Esophagus squamous epithelium (tissue), 4 donors: ENCODE results near the gene ZNF24.

ENCODE experiments used
- POLR2A ChIP-seq, 4 donors: fragments of 450-650 bp; IDR thresholded peaks; one replicate each; pipeline ENCODE4 v1.6.1; 2017; ENCODE audit warnings: antibody characterized with exemption in 4 of 4, mild to moderate bottlenecking in 4 of 4, moderate library complexity in 3 of 4
- TF ChIP-seq, protein P1 (sequence below), 6 experiments: fragments of 450-650 bp in 4 of 6; fragments of 200-600 bp in 2 of 6; sonication (generic) in 2 of 6; IDR thresholded peaks; one replicate each; pipeline ENCODE4 v1.5.1; 2016 to 2019; ENCODE audit warnings: antibody characterized with exemption in 6 of 6, mild to moderate bottlenecking in 4 of 6, moderate library complexity in 4 of 6

GRCh38 chr18:35344736-35345459 is 678 bp upstream of the ZNF24 start:
- TF ChIP-seq POLR2A (IDR thresholded peaks at IDR 0.05) = no peak
- TF ChIP-seq, protein P1, sequence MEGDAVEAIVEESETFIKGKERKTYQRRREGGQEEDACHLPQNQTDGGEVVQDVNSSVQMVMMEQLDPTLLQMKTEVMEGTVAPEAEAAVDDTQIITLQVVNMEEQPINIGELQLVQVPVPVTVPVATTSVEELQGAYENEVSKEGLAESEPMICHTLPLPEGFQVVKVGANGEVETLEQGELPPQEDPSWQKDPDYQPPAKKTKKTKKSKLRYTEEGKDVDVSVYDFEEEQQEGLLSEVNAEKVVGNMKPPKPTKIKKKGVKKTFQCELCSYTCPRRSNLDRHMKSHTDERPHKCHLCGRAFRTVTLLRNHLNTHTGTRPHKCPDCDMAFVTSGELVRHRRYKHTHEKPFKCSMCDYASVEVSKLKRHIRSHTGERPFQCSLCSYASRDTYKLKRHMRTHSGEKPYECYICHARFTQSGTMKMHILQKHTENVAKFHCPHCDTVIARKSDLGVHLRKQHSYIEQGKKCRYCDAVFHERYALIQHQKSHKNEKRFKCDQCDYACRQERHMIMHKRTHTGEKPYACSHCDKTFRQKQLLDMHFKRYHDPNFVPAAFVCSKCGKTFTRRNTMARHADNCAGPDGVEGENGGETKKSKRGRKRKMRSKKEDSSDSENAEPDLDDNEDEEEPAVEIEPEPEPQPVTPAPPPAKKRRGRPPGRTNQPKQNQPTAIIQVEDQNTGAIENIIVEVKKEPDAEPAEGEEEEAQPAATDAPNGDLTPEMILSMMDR (IDR thresholded peaks at IDR 0.05) = no peak
